Islet precursor cell (in vitro differentiated cells): Measurements from ENCODE around the gene CDCP2.

Source experiments
- DNase-seq: peaks from one replicate; pipeline ENCODE4 v3.0.0-alpha.2; 2018

Gene CDCP2

DNA sequence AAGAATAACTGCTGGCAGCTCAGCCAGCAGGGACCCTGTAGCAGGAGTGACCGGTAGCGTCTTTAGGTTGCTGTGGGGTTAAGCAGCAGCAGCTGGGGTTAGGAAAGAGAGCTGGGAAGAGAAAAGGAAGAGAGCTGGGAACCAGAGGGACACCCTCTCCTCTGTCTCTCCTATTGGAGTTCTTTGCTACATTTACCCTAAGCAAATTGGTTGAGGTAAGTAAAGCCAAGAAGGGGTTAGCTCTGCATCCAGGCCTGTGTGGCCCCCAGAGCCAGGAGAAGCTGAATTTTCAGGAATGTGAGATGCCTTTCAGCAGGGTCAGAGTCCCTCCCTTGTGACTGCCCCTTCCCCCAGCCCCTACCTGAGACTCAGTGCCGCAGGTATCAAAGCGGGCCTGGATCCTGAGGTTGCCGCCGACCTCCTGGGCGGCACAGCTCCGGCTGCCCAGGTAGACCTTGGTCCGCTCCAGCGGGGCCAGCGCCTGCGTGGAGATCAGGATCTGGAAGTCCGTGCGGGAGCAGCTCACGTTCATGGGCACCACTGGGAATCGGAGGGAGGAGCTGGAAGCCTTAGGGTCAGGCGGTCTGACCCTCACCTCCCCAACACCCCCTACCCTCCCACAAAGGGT lies 16.4 kb downstream of the CDCP2 start:
- no peak for DNase-seq

DNA sequence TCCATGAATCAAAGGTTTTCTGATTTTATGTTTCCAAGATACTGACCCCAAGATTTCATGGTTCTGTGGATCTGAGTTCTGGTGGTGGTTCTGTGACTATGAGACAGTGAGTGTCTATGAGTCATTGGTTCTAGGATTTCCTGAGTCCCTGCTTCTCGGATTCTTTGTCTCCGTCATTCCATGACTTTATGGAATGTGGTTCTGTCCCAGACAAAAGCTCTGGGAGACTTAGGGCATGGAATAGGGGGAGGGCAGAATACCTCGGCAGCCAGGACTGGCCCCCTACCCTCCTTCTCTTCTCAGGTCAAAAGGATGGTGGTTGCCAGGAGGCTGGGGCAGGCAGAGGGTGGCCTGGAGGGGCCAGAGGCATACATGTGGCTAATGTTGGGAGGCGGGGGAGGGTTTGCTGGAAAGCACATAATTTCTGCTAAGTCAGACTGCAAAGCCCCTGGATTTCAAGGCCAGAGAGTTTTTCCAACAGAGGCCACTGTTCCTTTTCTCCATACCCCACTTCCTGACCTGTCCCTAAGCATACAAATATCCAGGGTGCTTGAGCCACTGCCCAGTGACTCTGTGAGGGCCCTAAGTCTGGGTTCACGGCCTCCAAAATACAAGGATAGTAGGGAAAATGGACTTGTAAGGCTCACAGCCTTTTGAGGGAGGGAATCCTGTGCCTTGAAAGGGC lies 17.2 kb downstream of the CDCP2 start:
- peak; percentile 84 for DNase-seq

DNA sequence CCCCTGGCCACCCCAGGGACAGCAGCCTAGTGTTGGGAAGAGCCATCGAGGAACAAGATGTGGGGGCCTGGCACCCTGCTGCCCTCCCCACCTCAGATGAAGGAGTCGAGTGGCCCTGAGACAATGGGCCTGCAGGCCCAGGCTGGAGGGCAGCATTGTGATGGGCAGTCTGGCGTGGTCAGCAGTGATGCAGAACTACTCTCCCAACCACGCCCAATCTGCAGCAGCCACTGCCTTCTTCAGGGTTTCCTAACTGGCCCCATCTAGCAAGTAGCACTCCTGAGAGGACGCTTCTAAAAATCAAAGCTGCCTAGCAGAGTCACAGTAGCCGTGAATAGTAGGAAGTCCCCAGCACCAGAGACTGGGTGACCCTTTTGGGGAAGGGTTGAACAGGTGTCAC lies 18.5 kb downstream of the CDCP2 start:
- no peak for DNase-seq

DNA sequence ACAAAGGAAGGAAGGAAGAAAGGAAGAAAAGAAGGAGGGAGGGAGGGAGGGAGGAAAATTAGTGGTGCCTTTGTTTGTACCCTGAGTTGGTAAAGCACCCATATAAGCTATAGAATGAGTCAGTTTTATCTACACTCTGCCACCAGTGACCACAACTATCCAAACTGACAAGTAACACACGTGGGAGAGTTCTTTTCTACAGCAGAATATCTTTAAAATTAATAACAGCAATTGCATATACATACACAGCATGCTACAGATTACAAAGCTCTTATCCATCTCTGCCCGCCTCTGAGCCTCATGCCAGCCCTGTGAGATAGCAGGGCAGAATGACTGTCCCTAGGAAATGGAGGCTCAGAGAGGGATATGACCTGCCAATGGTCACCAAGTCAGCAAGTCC lies 20.3 kb downstream of the CDCP2 start:
- DNase-seq = no peak

DNA sequence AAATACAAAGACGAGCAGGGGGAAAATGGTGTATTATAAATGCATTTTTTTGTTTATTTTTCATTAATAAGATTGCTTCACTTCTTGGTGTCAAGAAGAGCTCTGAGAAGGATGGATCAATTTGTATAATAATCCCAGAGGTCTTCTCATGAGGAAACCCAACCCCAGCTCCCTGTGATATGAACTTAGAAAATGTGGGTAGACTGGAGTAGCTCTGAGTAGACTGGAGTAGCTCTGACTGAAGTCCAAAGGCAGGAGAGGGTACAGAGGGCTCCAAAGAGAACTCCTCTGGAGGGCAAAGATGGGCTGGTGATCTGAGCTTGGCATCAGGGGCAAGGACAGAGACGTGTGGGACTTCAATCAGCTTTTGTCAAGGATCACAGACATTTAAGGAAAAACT lies 21.4 kb downstream of the CDCP2 start:
- DNase-seq = no peak

DNA sequence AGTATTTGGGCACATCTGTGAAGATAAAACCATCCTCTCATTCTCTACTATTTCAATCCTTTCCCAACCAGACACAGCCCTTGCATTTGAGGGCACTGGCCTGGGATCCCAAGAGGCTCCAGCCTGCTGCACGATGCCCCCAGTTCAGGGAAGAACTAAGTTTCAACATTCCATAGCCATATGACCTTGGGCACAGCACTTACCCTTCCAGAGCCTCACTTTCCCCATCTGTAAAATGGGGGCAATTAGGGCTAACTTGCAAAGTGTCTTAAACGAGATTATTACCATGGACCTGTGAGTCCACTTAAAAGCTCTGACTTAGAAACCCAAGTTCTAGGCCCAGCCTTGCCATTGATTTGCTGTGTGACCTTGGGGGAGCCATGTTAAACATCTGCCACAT lies 22.9 kb downstream of the CDCP2 start:
- no peak for DNase-seq

DNA sequence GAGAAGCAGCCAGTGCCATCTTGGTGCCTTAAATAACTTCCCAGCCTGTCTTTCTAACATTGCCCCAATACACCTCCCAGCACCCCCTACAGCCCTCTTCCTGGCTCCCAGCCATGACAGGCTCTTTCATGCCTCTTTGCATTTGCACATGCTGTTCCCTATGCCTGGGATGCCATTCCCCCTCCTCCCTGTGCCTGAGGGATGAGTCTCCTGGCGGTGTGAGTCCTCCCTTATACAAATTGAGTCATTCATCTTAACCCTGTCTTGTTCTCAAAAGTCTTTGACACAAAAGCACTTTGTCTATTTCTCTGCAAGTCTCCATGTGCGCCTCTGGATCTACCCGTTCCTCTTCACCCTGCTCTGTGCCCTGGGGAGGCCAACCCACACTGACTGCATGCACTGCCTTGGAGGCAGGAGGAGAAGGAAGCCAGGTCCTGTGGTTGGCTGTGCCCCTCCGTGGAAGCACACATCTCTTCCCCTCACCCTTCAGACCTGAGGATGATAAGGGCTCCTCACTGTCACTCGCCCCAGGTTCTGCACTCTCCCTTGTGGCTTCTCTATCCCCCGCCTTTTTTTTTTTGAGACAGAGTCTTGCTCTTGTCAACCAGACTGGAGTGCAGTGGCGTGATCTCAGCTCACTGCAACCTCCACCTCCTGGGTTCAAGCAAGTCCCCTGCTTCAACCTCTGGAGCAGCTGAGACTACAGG lies 25.1 kb downstream of the CDCP2 start:
- no peak for DNase-seq

DNA sequence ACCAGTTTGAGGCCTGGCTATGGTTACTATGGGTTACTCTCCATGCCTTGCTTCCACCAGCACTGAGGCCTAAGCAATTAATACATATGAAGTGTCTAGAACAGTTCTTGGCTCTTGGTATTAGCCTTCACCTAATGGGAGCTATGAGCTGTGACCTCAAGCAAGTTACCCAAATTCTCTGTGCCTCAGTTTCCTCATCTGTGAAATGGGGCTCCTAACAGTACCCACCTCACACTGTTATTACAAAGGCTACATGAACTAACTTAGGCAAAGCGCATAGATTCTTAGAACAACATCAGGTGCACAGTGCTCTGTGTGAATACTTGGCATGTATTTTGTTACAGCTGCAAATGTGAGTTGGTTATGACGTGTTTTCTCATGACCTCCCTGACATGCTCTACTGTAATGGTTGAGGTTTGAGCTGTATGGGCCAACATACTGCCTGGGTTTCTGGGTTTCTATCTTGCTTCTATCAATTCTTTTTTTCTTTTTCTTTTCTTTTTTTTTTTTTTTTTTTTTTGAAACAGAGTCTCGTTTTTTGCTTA lies 26.5 kb downstream of the CDCP2 start:
- no peak for DNase-seq

DNA sequence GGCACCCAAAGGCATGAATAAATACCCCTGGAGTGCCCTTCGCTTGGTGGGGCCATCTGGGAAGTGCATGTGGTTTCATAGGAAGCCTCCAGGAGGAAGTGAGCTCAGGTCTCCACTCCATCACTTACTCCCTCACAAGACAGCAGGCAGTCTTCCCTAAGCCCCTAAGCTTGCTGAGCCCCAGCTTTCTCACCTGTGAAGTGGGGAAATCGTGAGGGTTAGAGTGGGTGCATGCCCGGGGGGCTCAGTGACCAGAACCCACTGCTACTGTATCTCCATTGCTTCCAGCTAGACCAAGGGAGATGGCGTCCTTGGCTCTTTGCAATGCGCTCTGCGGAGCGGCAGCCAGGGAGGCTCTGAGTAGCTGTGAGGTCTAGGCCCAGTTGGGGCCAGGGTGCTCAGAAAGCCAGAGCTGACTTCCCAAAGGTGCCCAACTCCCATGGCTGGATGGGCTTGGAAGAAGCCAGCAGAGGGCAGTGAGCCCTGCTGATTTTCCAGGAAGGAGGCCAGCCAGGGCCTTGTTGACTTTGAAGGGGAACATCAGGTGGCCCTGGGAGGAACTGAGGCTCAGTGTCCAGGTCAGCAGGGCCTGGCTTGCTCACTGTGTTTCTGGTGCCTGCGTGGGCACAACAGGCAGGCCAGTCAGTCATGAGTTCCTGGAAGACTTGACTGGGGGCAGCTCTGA lies 27.3 kb downstream of the CDCP2 start:
- peak; percentile 67 for DNase-seq

DNA sequence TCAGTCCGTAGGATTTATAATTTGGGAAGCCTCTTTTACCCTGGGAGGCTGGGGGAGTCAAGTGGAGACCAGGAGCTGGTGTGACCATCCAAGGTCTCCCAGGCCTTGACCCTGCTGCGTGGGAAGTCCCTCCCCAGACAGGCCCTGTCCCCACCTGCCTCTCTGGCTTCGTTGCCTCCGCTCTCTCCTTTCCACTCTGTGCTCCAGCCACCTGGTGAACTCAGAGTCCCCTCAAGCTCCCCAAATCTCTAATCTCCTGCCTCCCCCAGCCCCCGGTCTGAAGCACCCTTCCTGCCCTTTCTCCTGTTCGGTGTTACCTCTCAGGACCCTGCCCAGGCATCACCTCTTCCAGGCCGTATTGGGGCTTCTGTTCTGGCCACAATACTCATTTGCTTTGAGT lies 27.9 kb downstream of the CDCP2 start:
- DNase-seq = no peak

DNA sequence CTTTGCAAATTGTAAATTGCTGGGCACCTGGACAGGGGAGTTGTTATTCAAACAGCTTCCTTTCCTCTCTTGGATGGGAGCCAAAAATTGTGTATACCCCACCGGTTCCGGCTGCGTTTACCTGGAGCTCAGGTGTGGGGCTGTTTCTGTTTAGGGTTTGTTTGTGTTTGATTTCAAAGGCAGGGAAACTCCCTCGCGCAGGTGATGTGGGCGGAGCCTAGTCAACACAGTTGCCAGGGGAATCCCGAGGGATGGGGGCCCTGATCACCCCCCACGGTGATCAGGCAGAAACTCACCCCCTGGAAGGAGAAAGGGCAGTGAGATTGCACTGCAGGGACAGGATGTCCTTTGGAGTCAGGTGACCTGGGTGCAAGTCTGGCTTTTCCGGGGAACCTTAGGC lies 28.3 kb downstream of the CDCP2 start:
- DNase-seq = no peak

DNA sequence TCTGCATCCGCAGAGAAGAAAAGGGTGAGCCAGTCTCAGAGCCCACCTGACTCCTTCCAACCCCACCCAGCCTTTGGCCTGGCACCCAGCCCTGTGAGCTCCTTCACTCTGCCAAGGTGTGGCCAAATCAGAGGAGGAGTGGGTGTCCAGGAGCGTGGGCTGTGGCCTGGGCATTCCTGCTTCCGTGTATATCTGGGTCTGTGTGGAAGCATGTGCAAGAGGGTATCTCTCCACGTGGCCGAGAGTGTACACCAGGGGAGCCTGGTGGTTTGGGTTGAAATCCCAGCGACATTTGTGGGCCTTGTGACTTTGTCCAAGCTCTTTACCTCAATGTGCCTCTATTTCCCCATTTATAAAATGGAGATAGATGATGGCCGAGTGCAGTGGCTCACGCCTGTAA lies 29.8 kb downstream of the CDCP2 start:
- DNase-seq = no peak

DNA sequence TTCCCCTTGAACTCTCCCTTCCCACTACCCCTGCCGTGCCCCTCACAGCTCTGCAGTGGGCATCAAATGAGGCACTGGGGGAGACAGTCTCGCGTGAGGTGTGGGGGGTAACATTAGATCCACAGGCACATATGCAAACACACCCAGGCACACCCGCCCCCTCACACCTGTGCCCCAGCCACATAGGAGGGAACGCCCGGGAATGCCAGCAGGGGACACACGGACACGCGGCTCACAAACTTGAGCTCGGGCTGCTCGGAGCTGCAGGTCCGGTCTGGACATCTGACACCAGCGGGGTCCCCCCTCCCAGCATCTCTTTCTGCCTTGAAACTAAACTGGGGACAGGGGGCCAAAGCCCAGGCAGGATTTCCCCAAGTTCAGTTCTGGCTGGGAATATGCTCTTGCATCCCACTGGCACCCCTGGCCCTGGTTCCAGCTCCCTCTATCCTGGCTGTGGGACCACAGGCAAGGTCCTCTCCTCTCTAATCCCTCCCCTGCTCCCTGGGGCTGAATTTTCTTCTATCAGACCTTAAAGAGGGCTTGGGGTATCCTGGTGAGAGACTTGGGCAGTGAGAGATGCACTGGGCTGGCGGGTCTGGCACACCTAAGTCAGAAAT lies 30.6 kb downstream of the CDCP2 start:
- DNase-seq = no peak

DNA sequence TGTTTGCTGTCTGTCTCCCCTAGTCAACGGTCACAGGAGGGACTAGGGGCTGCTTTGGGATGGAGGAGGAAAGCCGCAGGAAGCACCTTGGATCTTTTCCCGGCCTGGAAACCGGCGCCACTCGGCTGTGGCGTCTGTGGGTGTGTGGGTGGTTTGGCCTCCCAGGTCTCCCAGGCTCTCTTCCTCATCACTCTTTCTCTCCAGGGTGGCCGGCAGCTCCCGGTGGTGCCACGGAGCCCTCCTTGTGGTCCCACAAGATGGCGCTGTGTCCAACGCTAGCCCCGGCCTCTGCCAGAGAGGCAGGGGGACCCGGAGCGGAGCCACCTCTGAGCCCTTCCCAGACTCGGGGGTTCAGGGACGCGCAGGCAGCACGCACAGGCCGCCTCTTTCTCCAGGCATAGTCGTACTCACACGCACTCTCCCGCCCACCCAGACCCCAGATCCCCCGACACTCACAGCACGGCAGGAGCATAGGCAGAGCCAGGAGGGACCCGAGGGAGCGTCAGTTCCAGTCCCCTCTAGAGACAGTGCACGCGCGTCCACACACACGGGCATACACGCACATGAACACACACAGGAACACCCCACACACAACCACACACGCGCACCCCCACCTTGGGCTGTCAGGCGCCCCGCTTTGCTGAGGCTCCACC lies 31.2 kb downstream of the CDCP2 start:
- DNase-seq = peak; percentile 92

DNA sequence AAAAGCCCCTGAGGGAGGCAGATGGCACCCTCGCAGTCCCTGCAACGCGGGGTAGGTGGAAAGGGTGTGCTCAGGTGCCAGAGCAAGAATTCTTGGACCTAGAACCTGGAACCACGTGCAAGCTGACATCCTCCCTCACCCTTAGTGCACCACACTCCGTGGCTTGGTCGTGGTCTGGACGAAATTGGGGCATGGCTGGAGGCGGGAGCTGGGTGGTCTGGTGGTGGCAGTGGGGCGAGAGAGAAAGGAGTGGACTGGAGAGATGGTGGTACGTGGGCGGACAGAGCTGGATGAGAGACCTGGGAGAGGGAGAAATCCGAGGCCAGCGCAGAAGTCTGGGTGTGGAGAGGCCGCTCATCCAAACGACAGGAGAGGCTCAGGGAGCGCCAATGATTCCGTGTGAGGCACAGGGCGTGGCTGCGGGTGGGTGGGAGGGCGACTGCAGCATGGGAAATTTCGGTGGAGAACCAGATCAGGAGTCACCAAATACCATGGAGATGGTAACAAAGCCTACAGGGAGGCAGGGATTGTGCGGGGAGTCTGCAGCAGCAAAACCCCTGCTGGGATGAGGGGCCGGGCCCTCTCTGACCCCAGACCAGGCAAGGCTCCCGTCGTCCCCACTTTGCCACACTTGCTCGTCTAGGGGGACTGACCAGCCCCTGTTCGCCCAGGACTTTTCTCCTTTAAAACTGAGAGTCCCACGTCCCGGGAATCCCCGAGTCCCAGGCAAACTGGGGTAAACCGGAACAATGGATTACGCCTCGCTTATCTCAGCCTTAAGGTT lies 31.9 kb downstream of the CDCP2 start:
- DNase-seq = no peak

DNA sequence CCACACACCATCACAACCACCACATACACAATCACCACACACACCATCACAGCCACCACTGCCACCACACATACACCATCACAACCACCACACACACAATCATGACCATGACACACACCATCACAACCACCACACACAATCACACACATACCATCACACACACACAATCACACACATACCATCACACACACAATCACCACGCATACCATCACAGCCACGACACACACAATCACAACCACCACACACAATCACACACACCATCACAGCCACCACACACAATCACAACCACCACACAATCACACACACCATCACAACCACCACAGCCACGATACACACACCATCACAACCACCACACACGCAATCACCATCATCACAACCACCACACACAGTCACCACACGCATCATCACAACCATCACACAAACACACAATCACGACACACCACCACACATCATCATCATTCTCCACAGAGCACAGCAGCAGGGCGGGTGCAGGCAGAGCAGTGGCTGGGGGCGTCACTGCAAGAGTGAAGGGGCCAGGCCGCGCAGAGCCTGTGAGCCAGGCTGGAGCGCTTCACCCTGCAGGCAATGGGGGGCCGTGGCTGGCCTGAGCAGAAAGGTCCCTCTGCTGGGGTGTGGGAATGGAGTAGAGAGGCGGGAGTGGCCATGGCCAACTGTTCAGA lies 32.6 kb downstream of the CDCP2 start:
- no peak for DNase-seq

DNA sequence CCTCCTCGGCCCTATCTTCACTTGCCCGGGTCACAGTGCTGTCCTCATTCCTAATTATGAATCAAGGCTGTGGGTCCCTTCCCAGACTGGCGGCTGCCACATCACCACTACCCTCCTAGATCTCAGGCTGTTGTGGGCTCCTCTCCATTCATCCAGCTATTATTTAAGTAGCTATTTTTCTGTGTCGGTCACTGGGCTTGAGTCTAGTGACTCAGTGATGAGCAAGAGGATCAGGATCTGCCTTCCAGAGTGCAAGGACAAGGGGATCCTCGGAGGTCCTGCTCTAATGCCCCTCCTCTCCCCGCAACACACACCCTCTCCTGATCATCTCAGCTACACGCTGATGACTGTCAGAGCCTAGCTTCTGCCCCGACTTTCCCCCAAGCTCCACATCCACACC lies 34.1 kb downstream of the CDCP2 start:
- DNase-seq = peak; percentile 73

DNA sequence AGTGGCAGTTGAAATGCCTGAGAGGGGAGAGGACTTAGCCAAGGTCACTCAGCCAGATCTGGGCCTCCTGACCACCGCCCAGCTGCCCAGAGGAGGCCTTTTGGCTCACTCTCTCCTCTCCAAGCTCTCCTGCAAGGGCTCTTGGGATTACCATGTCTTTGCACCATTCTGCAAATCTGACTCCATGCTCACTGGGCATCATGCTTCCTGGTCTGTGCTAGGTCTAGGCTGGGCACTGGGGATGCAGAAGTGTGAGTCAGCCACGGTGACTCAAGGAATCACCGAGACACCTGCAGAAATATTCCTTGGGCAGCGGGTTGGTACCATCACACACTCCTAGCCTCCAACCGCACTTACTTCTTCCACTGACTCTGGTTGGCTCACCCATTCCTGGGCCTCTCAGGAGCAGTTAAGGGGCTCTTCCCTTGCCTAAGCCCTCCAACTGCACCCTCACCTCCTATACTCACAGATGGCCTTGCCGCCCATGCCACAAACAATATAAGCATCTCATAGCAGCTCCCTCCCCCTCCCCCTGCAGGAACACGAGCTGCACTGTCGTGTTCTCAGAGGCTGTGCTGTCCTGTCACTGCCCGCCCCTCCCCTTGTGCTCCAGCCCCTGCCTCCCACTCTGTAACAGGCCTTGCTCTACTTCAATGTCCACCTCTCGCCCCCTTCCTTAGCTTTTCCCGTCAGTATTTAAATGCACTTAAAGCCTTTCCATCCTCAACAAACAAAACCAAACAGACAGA lies 34.8 kb downstream of the CDCP2 start:
- DNase-seq = no peak

DNA sequence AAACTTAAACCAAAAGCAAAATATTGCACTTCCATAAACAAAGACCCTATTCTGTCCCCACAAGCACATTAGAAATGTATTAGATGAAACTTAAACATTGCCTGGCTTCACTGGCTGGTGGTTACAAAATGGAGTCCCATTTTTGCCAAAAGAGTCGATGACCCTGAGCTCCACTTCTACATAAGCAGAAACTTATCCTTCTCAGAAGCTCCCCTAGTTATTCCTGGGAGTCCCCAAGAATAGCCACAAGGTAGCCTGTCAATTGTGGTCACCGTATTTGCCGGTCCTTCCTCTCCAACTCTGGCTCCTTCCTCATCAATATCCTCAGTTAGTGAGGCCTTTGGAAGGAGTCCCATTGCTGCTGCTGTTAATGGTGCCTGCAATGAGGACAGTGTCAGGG lies 37.3 kb downstream of the CDCP2 start:
- DNase-seq = no peak

DNA sequence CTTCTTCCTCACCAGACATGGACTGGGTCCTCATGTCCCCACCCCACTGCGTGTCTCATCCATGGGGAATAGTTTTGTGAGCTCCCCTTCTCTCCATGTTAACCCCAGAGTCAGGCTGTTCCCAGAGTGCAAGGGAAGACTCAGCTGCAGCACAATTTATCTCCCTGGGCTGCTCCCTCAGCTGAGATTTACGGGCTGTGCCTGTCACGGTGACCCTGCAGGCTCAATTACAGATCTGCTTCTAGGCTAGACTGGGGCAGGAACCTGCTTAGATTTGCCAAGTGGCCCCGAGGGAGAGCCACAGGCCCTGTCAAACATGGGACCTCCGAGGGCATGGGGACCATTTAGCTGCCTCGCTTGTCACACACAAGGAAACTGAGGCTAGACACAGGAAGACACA lies 37.8 kb downstream of the CDCP2 start:
- peak; percentile 63 for DNase-seq
